ENCODE results near the gene TLN1.
A peak's percentile ranks its signal among the peaks of the same experiment; 100 is the strongest.

Gene TLN1

GRCh38 chr9:35661756-35662350 lies 70.1 kb downstream of the TLN1 start:
- no peak for DNase-seq (ENCODE audit: low read depth)

GRCh38 chr9:35660966-35661415 lies 71.0 kb downstream of the TLN1 start:
- no peak for DNase-seq (ENCODE audit: low read depth)

- DNase-seq (ENCODE audit: low read depth): no peak
Measured at GRCh38 chr9:35659340-35659739, 72.7 kb downstream of the TLN1 start.

GRCh38 chr9:35658968-35659220 lies 73.1 kb downstream of the TLN1 start:
- DNase-seq (ENCODE audit: low read depth): no peak

GRCh38 chr9:35658137-35658967 lies 73.6 kb downstream of the TLN1 start, which contains the start of gene CCDC107:
Gene CCDC107 (plus strand): TSS chr9:35658292. CDS start chr9:35658380, 88 bp downstream.
- DNase-seq (ENCODE audit: low read depth): no peak

- DNase-seq (ENCODE audit: low read depth): peak; percentile 99
Measured at GRCh38 chr9:35657546-35658136, 74.4 kb downstream of the TLN1 start, which contains the start of gene RMRP. Gene RMRP (minus strand): TSS chr9:35658019.

GRCh38 chr9:35656831-35657545 lies 75.0 kb downstream of the TLN1 start:
- DNase-seq (ENCODE audit: low read depth): no peak

GRCh38 chr9:35656348-35656747 lies 75.6 kb downstream of the TLN1 start:
- no peak for DNase-seq (ENCODE audit: low read depth)

- no peak for DNase-seq (ENCODE audit: low read depth)
Measured at GRCh38 chr9:35653611-35654010, 78.4 kb downstream of the TLN1 start.

GRCh38 chr9:35652829-35653209 lies 79.2 kb downstream of the TLN1 start:
- no peak for DNase-seq (ENCODE audit: low read depth)

- DNase-seq (ENCODE audit: low read depth): peak; percentile 28
Measured at GRCh38 chr9:35651956-35652828, 79.8 kb downstream of the TLN1 start.

GRCh38 chr9:35650341-35651158 lies 81.4 kb downstream of the TLN1 start, which contains the start of gene SIT1:
Gene SIT1 (minus strand): TSS chr9:35650931. CDS start chr9:35650853, 78 bp downstream.
- DNase-seq (ENCODE audit: low read depth): no peak

- DNase-seq (ENCODE audit: low read depth): no peak
Measured at GRCh38 chr9:35649431-35650340, 82.3 kb downstream of the TLN1 start.

All from HS-5 (cell line).